HFFc6 (cell line): ENCODE results near the gene CMKLR1. TPM values are rescaled to one million over a fixed set of nuclear protein-coding genes. Genes with fewer than 3 reads are reported as not detected.

ENCODE experiments used
- DNase-seq: peaks from one replicate; pipeline ENCODE4 v3.0.0-alpha.2; 2018
- H3K27ac Mint-ChIP-seq: 2 replicates; pipeline ENCODE4 v1.8.0; 2020; ENCODE audit warnings: mild to moderate bottlenecking, mixed read lengths
- H3K27me3 Mint-ChIP-seq: 2 replicates; pipeline ENCODE4 v1.8.0; 2021; ENCODE audit warnings: mild to moderate bottlenecking, moderate library complexity, mixed read lengths; ENCODE audit not compliant: insufficient read depth
- H3K36me3 Mint-ChIP-seq: 2 replicates; pipeline ENCODE4 v1.8.0; 2021; ENCODE audit warnings: low read depth, mixed read lengths
- H3K4me1 Mint-ChIP-seq: 2 replicates; pipeline ENCODE4 v1.8.0; 2020; ENCODE audit warnings: low read depth, mixed read lengths
- H3K4me3 Mint-ChIP-seq: 2 replicates; pipeline ENCODE4 v1.8.0; 2020; ENCODE audit warnings: mild to moderate bottlenecking, moderate library complexity, mixed read lengths
- H3K9me3 Mint-ChIP-seq: 2 replicates; pipeline ENCODE4 v1.8.0; 2020; ENCODE audit warnings: mild to moderate bottlenecking, mixed read lengths
- total RNA-seq, 6 experiments: library from RNA; stranded (reverse); fragmentation: NEBNext Ultra II Directional; extraction: Animal tissue kit (Norgen Biotek cat#: 25700); gene quantifications; 2 replicates in 1 of 6; 3 replicates in 5 of 6; pipeline ENCODE4 v1.2.3, GENCODE V29; 2021
- TF ChIP-seq, protein P1 (sequence below): fragments of 200-600 bp; sonication (generic); IDR thresholded peaks from 2 replicates; pipeline ENCODE4 v1.5.0; 2021; ENCODE audit warnings: antibody characterized with exemption, mild to moderate bottlenecking

The CMKLR1 gene
- total RNA-seq, 6 experiments from 2014 or later = not detected

- peaks cover 44% of the 10 kb centered on the region for H3K9me3 Mint-ChIP-seq
- no peak overlapping the region for H3K4me3 Mint-ChIP-seq
- no peaks in the 10 kb centered on the region for H3K4me1 Mint-ChIP-seq
- TF ChIP-seq, protein P1, sequence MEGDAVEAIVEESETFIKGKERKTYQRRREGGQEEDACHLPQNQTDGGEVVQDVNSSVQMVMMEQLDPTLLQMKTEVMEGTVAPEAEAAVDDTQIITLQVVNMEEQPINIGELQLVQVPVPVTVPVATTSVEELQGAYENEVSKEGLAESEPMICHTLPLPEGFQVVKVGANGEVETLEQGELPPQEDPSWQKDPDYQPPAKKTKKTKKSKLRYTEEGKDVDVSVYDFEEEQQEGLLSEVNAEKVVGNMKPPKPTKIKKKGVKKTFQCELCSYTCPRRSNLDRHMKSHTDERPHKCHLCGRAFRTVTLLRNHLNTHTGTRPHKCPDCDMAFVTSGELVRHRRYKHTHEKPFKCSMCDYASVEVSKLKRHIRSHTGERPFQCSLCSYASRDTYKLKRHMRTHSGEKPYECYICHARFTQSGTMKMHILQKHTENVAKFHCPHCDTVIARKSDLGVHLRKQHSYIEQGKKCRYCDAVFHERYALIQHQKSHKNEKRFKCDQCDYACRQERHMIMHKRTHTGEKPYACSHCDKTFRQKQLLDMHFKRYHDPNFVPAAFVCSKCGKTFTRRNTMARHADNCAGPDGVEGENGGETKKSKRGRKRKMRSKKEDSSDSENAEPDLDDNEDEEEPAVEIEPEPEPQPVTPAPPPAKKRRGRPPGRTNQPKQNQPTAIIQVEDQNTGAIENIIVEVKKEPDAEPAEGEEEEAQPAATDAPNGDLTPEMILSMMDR = no peak
- H3K27ac Mint-ChIP-seq = no peak overlapping the region
- no peaks in the 10 kb centered on the region for H3K27me3 Mint-ChIP-seq
- H3K36me3 Mint-ChIP-seq = no peaks in the 10 kb centered on the region; the same call in 1 of the 2 replicates
- DNase-seq = no peak
These were observed 41.7 kb downstream of the CMKLR1 start for GRCh38 chr12:108297424-108297823.

DNA sequence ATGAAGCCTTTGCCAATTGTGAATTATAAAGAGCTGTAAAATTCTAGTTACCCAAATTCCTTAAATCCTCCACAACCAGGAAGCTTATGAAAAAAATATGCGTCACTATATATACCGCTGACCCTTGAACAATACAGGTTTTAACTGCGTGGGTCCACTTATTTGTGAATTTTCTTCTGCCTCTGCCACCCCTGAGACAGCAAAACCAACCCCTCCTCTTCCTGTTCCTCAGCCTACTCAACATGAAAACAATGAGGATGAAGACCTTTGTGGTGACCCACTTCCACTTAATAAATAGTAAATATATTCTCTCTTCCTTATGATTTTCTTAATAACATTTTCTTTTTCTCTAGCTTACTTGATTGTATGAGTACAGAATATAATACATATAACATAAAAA lies 42.2 kb downstream of the CMKLR1 start:
- no peaks in the 10 kb centered on the region for H3K27me3 Mint-ChIP-seq
- no peaks in the 10 kb centered on the region for H3K4me1 Mint-ChIP-seq
- no peak for DNase-seq
- no peak overlapping the region for H3K27ac Mint-ChIP-seq
- peaks cover 44% of the 10 kb centered on the region for H3K9me3 Mint-ChIP-seq
- no peak overlapping the region for H3K4me3 Mint-ChIP-seq
- H3K36me3 Mint-ChIP-seq = no peaks in the 10 kb centered on the region; the same call in 1 of the 2 replicates
- TF ChIP-seq, protein P1 = no peak

- Mint-ChIP-seq H3K4me3 (no peak overlapping the region), H3K4me1 (no peaks in the 10 kb centered on the region), H3K9me3 (peaks cover 44% of the 10 kb centered on the region), H3K36me3 (no peaks in the 10 kb centered on the region; the same call in 1 of the 2 replicates), H3K27me3 (no peaks in the 10 kb centered on the region), H3K27ac (no peak overlapping the region)
- DNase-seq = no peak
- TF ChIP-seq, protein P1 = no peak
These were observed 43.5 kb downstream of the CMKLR1 start for GRCh38 chr12:108295641-108296040.

DNA sequence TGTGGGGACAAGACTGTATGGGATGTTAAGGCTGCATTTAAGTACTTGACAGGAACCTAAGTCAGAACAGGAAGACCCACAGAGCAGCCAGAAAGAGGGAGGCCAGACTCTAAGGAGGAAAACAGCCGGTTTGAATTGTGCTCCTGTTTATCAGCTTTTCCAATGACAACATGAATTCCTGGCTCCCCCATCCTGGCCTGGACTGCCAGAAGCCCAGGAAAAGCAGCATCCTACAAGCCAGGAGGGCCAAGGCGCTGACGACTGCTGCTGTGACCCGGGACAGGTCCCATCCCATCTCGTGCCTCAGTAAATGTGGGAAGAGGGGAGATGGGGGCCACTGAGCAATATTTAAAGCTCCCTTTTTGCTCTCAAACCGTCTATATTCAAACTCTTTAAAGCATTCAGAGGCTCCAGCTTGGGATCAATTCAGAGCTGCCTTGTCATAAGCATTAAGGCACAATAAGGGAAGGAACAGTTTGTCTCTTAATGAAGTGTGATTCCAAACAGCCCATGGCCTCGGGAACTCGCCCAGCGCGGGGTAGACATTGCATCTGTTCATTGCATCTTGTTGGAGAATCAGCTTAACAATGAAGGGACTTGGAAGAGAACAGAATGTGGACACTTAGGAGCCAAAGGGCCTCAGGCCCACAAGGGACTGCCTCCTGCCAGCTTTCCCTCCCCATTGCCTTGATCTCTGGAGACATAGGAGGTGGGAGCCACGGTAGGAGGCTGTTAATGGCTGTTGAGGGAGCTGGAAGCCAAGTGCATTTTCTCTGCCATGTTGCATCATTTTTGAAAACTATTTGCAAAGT lies 49.6 kb downstream of the CMKLR1 start:
- Mint-ChIP-seq H3K27ac (no peak overlapping the region), H3K4me3 (no peak overlapping the region), H3K4me1 (no peaks in the 10 kb centered on the region), H3K36me3 (no peaks in the 10 kb centered on the region), H3K27me3 (no peaks in the 10 kb centered on the region), H3K9me3 (peaks cover 51% of the 10 kb centered on the region)
- TF ChIP-seq, protein P1 = no peak
- no peak for DNase-seq

DNA sequence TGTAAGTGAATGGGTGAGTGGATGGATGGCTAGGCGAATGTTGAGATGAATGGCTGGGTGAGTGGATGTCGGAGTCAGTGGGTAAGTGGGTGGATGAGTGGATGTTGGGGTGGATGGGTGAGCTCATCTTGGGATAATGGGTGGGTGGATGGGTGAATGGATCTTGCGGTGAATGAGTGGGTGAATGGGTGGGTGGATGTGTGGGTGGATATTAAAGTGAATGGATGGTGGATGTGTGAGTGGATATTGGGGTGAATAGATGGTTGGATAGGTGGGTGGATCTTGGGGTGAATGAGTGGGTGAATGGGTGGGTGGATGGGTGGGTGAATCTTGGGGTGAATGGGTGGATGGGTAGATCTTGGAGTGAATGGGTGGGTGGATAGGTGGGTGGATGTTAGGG lies 51.9 kb downstream of the CMKLR1 start:
- Mint-ChIP-seq H3K9me3 (peaks cover 60% of the 10 kb centered on the region), H3K27ac (no peak overlapping the region), H3K4me1 (no peaks in the 10 kb centered on the region), H3K27me3 (no peaks in the 10 kb centered on the region; the same call in 1 of the 2 replicates), H3K36me3 (no peaks in the 10 kb centered on the region), H3K4me3 (no peak overlapping the region)
- TF ChIP-seq, protein P1 = no peak
- DNase-seq = no peak
